Measurements from ENCODE around the gene ARHGEF28. TPM values are rescaled to one million over a fixed set of nuclear protein-coding genes. Genes with fewer than 3 reads are reported as not detected.

The ARHGEF28 gene, protein sequence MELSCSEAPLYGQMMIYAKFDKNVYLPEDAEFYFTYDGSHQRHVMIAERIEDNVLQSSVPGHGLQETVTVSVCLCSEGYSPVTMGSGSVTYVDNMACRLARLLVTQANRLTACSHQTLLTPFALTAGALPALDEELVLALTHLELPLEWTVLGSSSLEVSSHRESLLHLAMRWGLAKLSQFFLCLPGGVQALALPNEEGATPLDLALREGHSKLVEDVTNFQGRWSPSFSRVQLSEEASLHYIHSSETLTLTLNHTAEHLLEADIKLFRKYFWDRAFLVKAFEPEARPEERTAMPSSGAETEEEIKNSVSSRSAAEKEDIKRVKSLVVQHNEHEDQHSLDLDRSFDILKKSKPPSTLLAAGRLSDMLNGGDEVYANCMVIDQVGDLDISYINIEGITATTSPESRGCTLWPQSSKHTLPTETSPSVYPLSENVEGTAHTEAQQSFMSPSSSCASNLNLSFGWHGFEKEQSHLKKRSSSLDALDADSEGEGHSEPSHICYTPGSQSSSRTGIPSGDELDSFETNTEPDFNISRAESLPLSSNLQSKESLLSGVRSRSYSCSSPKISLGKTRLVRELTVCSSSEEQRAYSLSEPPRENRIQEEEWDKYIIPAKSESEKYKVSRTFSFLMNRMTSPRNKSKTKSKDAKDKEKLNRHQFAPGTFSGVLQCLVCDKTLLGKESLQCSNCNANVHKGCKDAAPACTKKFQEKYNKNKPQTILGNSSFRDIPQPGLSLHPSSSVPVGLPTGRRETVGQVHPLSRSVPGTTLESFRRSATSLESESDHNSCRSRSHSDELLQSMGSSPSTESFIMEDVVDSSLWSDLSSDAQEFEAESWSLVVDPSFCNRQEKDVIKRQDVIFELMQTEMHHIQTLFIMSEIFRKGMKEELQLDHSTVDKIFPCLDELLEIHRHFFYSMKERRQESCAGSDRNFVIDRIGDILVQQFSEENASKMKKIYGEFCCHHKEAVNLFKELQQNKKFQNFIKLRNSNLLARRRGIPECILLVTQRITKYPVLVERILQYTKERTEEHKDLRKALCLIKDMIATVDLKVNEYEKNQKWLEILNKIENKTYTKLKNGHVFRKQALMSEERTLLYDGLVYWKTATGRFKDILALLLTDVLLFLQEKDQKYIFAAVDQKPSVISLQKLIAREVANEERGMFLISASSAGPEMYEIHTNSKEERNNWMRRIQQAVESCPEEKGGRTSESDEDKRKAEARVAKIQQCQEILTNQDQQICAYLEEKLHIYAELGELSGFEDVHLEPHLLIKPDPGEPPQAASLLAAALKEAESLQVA (N-terminal part only)
- polyA plus RNA-seq (2011; rRNA removed) (8.8 and 10.0 TPM in 2 replicates), polyA minus RNA-seq (2011; rRNA and poly(A)+ RNA removed) (35.2 and 40.7 TPM in 2 replicates)

DNA sequence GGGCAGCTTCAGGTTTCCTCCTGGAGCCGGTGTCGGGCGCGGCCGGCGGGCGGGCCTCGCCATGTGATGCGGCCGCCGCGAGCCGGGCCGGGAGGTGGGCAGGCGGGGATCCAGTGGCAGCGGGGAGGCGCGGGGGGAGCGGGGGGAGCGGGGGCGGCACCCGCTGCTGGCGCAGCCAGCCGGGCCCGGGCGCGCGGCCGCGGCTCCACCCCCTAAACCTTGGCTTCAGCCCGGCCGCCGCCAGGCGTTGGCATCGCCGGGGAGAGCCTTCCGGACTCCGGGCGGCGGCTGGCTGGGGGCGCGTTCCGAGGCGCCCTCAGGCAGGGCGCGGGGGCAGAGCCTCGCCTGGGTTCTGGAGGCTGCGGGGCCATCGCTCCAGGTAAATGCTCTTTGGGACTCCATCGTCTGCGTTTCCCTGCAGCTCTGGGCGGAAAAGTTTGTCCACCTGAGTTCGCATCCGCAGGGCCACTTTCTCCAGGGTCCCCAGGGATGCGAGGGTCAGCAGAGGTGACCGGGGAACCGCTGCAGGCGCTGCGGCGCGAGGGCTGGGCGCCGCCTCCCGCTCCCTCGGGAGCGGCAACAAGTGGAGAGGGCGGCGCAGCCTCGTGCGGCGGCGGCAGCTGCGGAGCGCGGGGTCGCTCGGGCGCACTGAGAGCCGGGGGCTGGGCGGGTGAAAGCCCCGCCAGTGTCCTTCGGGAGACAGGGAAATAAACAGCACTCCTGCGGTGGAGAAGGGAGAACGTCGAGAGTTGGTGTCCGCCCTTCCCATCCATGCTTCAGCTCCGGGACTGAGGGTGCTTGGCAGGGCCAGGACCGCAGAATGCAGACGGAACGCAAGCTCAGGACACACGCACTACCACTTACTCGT is at the start of gene ARHGEF28:
TSS of gene ARHGEF28 (plus strand) at position 253 of the 868 bp plus-strand sequence. CDS start 58,656 bp downstream, outside the sequence.
- Histone ChIP-seq H3K27me3 (ENCODE audit: control insufficient read depth, insufficient read depth, low read length) (no peaks in the 10 kb centered on the region), H3K27ac (ENCODE audit: low read depth, low read length) (no peak within 1 kb of the TSS), H3K4me3 (ENCODE audit: low read depth, low read length) (peak within 1 kb of the TSS; percentile 84), H3K9me3 (ENCODE audit: control insufficient read depth, insufficient read depth, low read length) (no peaks in the 10 kb centered on the region)
- ChIA-PET CTCF (interaction anchor here (1.0 kb wide), 2 partner anchors 11 to 35 kb away, joined by 3 to 5 read pairs; no protein-coding TSS in a partner anchor), POLR2A (interaction anchor here (0.6 to 1.3 kb wide), 4 partner anchors 13 to 183 kb away, joined by 3 to 4 read pairs (median 3); no protein-coding TSS in a partner anchor)
- no peak for TF ChIP-seq CTCF (IDR thresholded peaks at IDR 0.05; ENCODE audit: low read depth, low read length)
- no peak for DNase-seq (ENCODE audit: low read depth, low spot score)

DNA sequence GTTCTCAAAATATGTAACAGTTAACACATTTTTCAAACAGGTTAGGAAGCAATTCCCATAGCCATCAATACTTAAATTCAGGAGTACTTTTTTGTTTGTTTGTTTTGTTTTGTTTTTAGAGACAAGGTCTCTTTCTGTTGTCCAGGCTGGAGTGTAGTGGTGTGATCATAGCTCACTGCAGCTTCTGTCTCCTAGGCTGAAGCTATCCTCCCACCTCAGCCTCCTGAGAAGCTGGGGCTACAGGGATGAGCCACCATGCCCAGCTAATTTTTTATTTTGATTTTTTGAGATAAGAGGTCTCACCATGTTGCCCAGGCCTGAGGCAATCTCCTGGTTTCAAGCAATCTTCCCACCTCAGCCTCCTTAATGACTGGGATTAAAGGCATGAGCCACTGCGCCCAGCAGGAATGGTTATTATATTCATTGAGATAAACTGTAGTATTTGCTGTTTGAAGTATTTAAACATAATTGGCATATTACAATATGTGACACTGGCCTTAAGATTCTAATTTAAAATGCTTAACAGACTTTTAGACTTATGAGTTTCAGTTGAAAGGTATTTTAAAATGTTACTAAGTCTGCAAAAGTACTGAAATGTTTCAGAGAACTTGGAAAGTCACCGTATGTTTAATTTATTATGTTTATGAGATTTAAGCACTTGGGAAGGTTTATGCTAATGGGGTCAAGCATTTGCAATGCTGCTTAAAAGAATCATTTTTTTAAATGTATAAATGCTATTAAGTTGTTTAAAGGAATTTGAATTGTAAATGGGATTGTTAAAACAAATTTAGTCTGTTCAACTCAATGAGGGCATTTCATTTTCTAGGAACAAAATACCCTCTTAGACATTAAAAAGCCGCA is 43.5 kb upstream of the ARHGEF28 start:
- no peak for DNase-seq (ENCODE audit: low read depth, low spot score)
- POLR2A ChIA-PET: no interaction called here
- Histone ChIP-seq H3K27ac (ENCODE audit: low read depth, low read length) (no peak overlapping the region), H3K9me3 (ENCODE audit: control insufficient read depth, insufficient read depth, low read length) (no peaks in the 10 kb centered on the region), H3K27me3 (ENCODE audit: control insufficient read depth, insufficient read depth, low read length) (no peaks in the 10 kb centered on the region), H3K4me3 (ENCODE audit: low read depth, low read length) (no peak overlapping the region)
- CTCF ChIA-PET: interaction anchor here (0.6 to 2.9 kb wide), 4 partner anchors 9 to 211 kb away, joined by 3 to 21 read pairs (median 5); no protein-coding TSS in a partner anchor
- TF ChIP-seq CTCF (IDR thresholded peaks at IDR 0.05; ENCODE audit: low read depth, low read length): no peak

- H3K9me3 ChIP-seq (ENCODE audit: control insufficient read depth, insufficient read depth, low read length): no peaks in the 10 kb centered on the region
- H3K4me3 ChIP-seq (ENCODE audit: low read depth, low read length): no peak overlapping the region
- DNase-seq (ENCODE audit: low read depth, low spot score): no peak
- CTCF ChIA-PET: interaction anchor here (10.5 kb wide), 1 partner anchor 204 kb away, joined by 352 read pairs; no protein-coding TSS in a partner anchor
- no peaks in the 10 kb centered on the region for H3K27me3 ChIP-seq (ENCODE audit: control insufficient read depth, insufficient read depth, low read length)
- no peak overlapping the region for H3K27ac ChIP-seq (ENCODE audit: low read depth, low read length)
- TF ChIP-seq CTCF (IDR thresholded peaks at IDR 0.05; ENCODE audit: low read depth, low read length): no peak
- POLR2A ChIA-PET: no interaction called here
These were observed 38.1 kb upstream of the ARHGEF28 start for GRCh38 chr5:73587923-73588322.

All from AG04450 (cell line).